Astrocyte of the spinal cord (primary cell): ENCODE data around the gene USP4.

ENCODE experiments used
- DNase-seq: peaks from one replicate; pipeline ENCODE4 v3.0.0; 2011; ENCODE audit warnings: low read depth, low spot score
- H3K4me3 ChIP-seq: 2 replicates; pipeline ENCODE4 v1.5.1; 2011; ENCODE audit warnings: low read depth, mild to moderate bottlenecking, low read length, moderate library complexity
- in situ Hi-C: cut with HindIII; loops from 2 replicates; pipeline ENCODE4 v1.10.0; 2017; ENCODE audit warnings: low sequenced_read_pairs
- TF ChIP-seq, protein P1 (sequence below): IDR thresholded peaks from 2 replicates; pipeline ENCODE4 v1.5.1; 2012; ENCODE audit warnings: low read depth, mild to moderate bottlenecking, low read length, inconsistent platforms

Gene USP4

DNA sequence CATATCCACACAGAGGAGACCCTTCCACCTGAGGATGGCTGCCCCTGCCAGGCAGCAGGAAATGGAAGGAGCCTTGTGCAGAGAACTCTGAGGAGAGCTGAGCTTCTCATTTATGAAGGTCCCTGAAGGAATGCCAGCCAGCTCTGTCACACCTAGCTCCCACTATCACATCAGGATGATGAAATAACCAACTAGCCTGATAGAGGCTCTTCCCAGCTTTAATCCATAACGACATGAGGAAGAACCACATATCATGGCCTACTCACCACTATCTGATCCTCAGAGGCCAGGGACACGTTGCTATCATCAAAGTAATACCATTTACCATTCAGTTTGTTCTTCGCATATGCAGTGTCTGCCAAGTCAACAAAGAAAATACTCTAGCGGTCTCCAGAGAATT, 61.3 kb downstream of the USP4 start:
- H3K4me3 ChIP-seq, result no peak overlapping the region
- no peak for DNase-seq
- TF ChIP-seq, protein P1, sequence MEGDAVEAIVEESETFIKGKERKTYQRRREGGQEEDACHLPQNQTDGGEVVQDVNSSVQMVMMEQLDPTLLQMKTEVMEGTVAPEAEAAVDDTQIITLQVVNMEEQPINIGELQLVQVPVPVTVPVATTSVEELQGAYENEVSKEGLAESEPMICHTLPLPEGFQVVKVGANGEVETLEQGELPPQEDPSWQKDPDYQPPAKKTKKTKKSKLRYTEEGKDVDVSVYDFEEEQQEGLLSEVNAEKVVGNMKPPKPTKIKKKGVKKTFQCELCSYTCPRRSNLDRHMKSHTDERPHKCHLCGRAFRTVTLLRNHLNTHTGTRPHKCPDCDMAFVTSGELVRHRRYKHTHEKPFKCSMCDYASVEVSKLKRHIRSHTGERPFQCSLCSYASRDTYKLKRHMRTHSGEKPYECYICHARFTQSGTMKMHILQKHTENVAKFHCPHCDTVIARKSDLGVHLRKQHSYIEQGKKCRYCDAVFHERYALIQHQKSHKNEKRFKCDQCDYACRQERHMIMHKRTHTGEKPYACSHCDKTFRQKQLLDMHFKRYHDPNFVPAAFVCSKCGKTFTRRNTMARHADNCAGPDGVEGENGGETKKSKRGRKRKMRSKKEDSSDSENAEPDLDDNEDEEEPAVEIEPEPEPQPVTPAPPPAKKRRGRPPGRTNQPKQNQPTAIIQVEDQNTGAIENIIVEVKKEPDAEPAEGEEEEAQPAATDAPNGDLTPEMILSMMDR, result no peak
- in situ Hi-C loops, result no loop called here

DNA sequence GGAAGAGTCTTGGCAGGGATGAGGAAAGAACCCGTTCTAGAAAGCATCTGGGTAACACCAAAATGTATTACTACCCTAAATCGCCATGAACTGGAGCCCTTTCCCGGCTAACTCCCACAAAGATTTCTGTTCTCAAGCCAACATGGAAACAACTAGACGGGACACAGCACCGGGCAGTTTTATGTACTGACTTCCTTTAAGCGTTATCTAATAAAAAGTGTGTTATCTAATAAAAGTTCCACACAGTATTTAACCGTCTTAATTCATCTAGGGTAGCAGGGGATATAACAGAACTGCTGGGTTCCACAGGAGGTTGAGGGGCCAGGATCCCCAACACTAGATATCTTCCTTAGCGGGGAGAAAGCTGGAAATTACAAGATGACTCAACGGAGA, 62.5 kb downstream of the USP4 start:
- in situ Hi-C loops, result no loop called here
- TF ChIP-seq, protein P1, result no peak
- H3K4me3 ChIP-seq, result peak overlapping the region; percentile 44

DNA sequence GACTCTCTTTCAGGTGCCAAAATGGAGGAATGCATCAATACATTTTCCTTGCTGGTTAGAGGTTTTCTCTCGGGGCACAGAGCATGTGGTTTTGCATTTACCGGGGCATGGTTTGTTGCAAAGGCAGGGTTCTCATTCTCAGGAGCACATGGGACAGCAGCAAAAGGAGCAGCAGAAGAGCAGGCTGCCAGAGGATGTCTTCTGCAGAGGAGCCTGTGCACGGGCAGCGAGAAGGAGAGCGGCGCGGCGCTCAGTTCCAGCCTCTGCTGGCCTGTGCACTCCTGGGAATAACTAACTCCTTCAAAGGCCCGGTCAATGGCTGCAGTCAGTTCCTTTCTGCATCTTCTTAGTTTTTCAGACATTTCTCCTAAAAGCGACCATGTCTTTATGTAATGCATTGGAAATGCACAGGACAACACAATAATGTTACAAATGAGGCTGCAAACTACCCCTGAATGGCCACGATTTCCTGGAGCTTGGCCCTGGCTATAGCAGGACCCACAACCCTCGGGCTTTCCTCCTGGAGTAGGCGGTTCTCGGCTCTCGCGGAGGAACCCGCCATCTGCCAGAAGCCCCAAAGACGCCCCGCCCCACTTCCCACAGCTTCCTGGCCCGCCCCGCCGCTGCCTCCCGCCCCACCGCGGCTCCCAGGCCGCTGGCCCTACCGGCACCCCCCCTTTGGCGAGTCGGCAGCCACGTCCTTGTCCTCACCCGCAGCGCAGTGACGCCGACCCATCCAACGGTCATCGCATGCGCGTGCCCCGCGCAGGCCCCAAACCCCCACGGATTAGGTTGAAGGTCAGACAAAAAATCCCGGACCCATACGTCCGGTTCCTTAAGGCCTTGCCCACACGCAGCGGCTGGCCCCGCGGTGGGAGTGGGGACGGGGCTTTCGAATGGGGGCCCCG, 63.1 kb downstream of the USP4 start, which contains the start of gene C3orf62:
Gene C3orf62, minus strand, starts transcription at position 758 of the 908 bp plus-strand sequence. Its CDS starts 360 bp downstream, at position 398.
- peak; percentile 84 for DNase-seq
- peak within 1 kb of the TSS; percentile 44 for H3K4me3 ChIP-seq
- TF ChIP-seq, protein P1, result no peak
- in situ Hi-C loops, result no loop called here

More for the DNA sequence above, 62.5 kb downstream of the USP4 start:
- no peak for DNase-seq

DNA sequence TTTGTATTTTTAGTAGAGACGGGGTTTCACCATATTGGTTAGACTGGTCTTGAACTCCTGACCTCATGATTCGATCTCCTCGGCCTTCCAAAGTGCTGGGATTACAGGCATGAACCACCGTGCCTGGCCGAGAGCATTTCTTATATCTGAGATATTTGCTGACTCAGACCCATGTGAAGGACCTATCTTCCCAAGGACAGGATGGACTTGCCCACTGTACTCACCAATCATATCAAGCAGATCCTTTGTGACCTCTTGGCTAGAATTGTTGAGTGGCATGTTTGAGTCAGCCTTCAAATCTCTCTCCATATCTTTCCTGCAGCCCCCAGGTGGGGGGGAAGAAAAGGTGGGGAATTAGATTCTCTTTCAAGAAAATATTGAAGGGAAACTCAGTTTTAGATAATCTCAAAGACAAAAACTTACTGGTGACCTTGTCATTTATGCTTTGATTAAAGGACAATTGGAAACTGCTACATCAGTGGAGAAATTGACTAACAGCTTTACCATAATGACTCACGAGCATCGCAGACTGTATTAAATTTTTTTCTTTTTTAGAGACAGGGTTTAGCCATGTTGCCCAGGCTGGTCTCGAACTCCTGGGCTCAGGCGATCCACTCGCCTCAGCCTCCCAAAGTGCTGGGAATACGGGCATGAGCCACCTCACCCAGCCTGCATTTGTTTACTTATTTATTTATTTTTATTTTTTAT, 65.9 kb downstream of the USP4 start:
- in situ Hi-C loops, result no loop called here
- no peak for DNase-seq
- TF ChIP-seq, protein P1, result no peak
- no peak overlapping the region for H3K4me3 ChIP-seq

DNA sequence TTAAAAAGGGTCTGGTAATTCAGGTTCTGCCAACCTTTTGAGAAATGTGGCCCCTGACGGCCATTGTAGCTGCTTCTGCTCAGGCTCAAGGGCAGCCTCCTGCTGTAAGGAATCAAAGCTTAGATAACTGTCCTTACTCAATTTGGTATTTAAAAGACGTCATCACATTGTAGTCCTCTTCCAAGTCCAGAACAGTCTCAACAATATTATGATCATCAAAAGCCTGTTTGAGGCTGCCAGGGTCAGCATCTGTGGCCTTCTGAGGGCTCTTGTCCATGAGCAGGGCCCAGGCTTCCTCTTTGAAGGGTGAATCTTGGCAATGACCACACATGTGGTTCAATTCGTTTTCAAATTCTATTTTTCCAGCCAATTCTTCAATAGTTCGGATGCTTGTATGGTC, 68.8 kb downstream of the USP4 start:
- TF ChIP-seq, protein P1, result no peak
- in situ Hi-C loops, result no loop called here
- no peak for DNase-seq
- H3K4me3 ChIP-seq, result no peak overlapping the region

DNA sequence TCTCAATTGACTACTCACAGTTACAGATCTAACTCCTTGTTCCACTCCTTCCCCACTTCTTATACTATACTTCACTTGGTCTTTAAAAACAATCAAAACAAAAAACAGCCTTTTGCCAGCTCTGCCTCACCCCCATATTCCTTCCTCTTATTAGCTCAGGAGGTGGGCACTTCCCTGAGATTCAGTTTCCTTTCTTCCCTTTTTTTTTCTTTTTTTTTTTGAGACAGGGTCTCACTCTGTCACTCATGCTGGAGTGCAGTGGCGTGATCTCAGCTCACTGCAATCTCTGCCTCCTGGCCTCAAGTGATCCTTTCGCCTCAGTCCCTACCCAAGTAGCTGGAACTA, 69.7 kb downstream of the USP4 start:
- no peak overlapping the region for H3K4me3 ChIP-seq
- in situ Hi-C loops, result no loop called here
- TF ChIP-seq, protein P1, result no peak
- DNase-seq, result no peak
